SU-DHL-6 (cell line): ENCODE results near the gene SPEG.

ENCODE experiments used
- EZH2phosphoT487 ChIP-seq: fragments of 200-600 bp; sonication (generic), shearing (Covaris generic); conservative IDR thresholded peaks from 2 replicates; pipeline ENCODE4 v1.6.1; 2018; ENCODE audit warnings: mild to moderate bottlenecking, antibody characterized with exemption, low read length, moderate library complexity, mixed read lengths
- TF ChIP-seq, protein P1 (sequence below): fragments of 200-600 bp; sonication (generic); IDR thresholded peaks from one replicate; pipeline ENCODE4 v1.5.1; 2017; ENCODE audit warnings: antibody characterized with exemption, mild to moderate bottlenecking, low read length, moderate library complexity; ENCODE audit not compliant: insufficient read depth, poor library complexity, severe bottlenecking

DNA sequence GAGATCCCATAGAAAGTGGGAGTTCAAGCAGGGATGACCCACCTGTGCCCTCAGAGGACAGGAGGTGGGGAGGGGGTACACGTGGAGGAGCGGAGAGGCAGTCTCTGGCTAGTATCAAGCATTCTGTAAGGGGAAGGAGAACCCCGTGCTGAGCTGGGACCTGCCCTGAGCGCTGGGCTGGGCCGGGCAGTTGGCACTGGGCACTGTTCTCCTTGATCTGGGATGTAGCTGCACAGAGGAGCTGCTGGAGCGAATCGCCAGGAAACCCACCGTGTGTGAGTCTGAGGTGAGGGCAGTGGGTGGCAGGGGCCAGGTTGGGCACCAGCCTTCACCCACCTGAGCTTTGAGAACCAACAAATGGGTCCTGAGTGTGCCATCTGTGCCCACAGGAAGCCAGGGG, 44.3 kb downstream of the SPEG start:
- TF ChIP-seq, protein P1, sequence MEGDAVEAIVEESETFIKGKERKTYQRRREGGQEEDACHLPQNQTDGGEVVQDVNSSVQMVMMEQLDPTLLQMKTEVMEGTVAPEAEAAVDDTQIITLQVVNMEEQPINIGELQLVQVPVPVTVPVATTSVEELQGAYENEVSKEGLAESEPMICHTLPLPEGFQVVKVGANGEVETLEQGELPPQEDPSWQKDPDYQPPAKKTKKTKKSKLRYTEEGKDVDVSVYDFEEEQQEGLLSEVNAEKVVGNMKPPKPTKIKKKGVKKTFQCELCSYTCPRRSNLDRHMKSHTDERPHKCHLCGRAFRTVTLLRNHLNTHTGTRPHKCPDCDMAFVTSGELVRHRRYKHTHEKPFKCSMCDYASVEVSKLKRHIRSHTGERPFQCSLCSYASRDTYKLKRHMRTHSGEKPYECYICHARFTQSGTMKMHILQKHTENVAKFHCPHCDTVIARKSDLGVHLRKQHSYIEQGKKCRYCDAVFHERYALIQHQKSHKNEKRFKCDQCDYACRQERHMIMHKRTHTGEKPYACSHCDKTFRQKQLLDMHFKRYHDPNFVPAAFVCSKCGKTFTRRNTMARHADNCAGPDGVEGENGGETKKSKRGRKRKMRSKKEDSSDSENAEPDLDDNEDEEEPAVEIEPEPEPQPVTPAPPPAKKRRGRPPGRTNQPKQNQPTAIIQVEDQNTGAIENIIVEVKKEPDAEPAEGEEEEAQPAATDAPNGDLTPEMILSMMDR: no peak
- no peak for TF ChIP-seq EZH2phosphoT487
